ENCODE measurements around the gene C9.
"Not testable (repeated sequence)": the region's sequence is repeated elsewhere in the genome, so short reads cannot be mapped to it uniquely, and the experiment has no call there.

Gene C9

DNA sequence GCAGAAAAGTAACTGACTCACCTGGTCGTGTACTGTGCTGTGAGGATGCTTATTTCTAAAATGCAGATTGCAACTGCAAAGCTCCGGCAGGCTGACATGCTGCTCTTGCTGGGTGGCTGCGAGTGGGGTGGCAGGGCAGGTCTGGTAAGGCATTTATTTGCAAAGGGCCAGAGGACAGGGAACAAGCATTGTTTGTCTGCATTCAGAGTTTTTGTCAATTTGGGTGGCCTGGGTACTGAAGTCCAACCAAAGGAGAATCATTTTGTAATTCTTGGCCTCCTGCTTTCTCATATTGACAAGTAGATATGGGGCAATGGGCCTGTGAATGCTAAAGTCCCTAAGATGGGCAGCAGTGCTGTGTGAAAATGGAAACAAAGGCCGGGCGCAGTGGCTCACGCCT, at the start of gene C9:
Gene C9, minus strand, starts transcription at position 129 of the 400 bp plus-strand sequence. Its CDS starts 31 bp downstream, at position 98.
- DNase-seq, result no peak

DNA sequence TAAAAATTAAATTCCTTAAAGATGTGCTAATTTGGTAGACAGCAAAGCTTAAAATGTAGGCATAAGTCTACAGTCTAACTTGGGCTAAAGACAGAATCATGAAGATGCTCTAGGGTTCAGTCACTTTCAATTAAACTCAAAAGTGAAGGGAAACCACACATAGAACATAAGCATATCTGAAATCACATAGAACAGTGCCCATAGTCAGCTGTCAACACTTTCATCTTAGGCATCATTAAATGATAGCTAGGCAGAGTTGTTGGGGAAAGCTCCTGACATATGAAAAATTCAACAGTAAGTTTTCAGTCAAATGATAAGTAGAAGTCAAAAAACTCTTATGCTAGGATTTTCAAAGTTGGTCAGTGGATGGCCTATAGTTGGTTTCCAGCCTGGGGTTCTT, 49.5 kb upstream of the C9 start:
- no peak for DNase-seq

DNA sequence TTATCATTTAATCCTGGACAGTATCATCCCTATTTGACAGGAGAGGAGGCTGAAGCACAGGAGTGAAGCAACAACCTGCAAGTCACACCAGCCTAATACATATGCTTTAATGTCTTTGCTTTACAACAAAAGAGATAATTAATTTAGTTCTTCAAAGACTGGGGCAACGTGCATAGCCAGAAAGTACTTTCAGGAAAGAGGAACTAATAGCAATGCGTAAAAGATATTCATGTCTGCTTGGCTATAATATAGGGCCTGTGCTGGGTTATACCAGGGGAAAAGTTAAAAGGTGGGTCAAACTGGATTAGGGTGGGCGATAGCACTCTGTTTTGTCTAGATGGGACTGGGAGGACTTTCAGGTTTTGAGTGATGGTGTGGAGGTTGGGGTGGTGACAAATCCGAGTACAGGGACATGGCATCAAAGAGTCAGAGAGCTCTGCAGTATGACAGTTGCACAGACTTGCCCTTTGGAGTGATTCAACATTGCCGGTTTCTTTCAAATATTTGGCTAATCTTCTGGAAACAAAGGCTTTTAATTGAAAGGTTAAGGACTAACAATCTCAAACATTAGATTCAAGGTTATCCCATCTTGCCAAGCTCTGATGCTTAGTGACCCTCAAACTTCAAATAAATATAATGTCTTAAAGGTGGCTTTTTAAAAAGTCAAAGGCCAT, 48.6 kb upstream of the C9 start:
- no peak for DNase-seq

DNA sequence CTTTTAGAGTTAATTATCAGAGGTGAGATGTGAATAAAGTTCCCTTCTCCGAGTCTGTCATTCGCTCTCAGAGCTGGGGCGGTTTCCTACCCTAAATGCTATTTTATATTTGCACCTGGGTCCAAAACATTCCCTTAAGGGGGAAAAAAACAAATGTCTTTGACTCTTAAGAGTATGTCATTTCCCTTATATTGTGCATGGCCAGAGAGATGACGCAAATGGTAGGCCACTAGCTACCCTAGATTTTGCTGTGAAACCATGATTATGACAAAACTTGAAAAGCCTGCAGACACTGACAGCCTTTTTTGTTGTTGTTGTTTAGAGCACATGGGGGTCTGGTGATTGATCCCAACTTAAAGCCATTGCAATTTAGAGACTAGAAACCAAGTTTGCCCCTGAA, 47.7 kb upstream of the C9 start:
- no peak for DNase-seq

DNA sequence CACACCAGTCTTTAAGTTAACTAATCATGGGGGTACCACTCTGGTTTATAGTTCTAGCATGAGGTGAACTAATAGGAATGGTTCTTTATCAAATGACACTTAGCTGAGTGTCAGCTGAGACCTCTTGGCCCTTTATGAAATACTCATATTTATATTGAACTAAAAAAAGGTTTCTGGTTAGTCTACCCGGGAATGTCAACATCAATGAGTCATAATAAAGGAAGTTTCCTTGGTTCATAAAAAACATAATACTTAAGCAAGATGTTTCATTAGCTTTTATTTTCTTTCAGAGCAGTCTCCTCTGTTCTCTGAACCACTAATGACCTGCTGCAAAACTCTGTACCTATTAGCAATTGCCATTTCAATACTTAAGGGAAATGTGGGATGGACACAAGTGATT, 46.8 kb upstream of the C9 start:
- DNase-seq, result no peak

DNA sequence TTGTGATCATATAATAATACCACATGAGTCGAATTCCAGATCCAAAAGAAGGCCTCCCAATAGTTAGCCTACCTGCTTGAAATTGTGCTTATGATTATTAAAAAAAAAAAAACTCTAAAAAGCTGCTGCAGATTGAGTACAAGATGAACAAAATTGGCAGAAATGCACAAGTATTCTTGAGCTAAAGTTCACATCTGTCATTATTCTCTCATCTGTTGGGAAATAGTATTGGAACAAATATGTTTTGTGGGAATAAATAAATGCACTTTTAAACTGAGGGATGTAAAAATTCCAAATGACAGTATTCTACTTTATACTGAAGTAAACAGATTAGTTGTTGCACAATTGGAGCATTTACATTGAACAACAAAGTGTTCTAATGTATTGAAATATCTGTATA, 44.7 kb upstream of the C9 start:
- DNase-seq, result no peak

DNA sequence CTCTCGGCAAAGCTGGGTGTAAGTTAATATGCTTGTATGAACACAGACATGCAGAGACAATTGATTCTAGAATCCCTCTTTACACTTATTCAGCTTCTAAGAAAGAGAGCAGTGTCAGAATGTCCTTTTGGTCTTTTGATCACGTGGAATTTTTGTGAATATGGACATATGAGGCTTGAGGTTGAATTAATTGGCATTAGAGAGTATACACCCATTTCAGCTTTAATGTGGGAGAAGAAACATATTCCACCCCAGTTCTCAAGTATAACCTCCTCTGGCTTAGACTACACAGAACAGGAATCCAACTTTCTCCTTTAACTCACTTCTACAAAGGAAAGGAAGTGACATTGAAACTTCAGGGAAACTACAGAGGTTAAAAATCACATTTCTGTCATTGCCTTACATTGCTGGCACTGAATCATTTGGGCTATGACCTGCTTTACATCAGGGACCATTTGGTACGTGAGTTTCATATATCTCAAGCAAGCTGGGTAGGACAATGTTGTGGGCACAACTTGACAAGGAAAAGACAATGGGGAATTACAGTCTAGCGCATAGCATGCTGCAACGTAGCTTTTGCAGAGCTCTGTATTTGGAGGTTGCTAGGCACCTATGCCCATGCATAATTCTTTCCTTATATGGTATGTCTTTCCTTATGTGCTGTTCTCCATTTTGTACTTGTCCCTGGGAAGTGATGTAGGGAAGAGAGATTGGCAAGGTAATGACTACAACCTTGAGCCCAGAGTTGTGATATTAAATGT, 41.0 kb upstream of the C9 start:
- no peak for DNase-seq

DNA sequence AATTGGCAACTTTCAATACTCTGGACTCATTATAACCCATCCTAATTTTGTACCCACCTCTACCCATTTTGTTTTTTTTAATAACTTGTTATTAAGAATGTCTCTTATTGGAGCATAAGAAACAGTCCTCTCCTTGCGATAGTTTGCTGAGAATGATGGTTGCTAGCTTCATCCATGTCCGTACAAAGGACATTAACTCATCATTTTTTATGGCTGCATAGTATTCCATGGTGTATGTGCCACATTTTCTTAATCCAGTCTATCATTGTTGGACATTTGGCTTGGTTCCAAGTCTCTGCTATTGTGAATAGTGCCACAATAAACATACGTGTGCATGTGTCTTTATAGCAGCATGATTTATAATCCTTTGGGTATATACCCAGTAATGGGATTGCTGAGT, 39.5 kb upstream of the C9 start:
- DNase-seq, result not testable (repeated sequence)

DNA sequence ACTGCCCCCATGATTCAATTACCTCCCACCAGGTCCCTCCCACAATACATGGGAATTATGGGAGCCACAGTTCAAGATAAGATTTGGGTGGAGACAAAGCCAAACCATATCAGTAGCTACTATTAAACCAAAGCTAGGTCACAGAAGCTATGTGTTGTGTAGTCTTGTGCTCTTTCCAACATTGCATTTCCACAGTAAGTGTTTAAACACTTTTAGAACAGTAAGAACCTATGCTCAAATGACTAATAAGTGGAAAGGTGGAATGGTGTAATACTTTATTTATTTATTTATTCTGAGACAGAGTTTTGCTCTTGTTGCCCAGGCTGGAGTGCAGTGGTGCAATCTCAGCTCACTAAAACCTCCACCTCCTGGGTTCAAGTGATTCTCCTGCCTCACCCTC, 37.8 kb upstream of the C9 start:
- DNase-seq, result not testable (repeated sequence)

DNA sequence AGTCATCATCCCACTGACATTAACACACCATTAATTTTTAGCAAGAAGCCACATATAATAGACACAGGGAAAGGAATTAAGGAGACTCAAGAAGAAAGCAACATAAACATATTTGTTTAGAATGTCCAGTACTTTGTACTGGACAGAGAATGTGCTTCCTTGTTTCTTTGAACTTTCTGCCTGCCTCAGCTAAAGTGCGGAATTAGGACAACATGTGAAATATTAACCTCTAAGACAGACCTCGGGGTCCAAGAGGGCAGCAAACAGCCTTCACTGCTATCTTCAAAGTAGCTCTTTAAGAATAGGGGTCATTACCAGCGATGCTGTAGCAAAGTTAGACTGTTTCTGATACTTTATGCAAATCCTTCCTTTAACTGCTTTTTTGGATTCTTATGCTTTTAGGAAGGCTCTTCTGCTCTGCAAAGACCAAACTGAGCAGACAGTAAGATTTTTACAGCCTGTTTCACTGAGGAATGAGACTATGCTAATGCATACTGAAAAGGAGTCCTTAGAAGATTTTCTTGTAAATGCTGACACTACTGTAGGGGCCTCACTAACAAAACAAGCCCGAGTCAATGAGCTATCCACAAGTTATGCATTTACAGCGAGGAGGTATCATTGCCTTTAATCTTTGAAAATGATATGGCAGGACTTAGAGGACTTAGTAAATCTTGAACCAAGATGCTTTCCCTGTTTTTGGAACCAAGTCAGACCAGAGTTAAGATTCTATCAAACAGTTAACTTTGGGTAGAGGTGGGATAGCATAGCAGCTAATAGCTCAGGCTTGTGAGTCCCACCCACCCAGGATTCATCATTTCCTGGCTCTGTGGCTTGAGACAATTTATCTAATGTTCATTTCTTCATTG, 36.7 kb upstream of the C9 start:
- DNase-seq, result no peak

DNA sequence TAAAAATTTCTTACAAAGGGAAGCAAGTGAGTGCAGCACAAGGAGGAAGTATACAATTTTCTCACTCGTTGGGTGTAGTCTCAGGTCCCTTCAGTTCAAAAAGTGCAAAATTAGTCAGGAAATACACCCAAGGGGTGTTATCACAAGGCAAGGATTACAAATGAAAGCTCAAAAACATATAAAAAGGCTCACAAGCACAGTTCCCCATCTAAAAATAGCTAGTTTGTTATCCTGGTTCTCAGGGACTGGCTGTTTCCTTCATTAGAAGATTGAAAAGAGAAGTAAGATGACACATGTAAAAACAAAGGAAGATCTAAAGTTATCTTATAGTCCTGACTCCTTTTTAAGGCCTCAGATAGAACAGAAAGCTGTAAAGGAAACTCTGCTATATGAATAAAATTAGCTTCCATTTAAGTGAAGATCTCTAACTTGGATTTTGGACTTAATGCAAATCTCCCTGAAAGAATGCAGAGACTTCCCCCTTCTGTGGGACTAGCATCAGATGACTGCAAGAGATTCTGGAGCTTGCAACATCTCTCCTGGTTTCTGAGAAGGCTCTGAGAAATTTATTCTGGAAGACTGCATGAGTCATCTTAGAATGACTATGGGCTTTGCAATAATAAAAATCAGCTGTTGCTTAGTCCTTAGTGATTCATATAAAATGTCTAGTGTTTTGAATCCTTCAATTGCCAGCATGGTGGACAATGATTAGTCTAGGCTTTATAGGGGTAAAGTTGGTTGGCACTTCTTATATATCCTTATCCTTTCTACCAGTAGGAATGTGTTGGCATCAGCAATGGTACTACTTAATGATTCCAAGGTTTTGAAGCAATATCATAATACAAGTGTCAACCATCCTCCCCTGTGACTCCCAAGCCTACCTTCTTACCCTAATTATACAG, 35.1 kb upstream of the C9 start:
- no peak for DNase-seq

DNA sequence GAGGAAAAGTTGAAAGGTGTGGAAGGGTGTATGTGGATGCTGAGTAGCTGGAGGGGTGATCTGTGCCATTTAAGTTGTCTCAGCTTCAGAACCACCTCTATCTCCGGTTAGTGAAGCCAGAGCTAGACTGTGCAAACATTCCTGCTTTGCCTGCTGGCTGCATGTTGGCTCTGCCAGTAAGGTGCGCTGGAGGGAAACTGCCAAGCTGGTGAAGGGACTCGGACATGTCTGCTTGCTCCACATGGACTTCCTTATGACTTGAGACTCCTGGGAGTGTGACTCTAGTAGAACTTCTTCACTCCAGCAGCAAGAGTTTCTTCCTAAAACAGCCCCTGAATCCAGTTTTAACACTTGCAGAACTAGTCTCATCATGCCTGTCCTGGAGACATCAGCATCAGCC, 32.5 kb upstream of the C9 start:
- DNase-seq, result no peak

DNA sequence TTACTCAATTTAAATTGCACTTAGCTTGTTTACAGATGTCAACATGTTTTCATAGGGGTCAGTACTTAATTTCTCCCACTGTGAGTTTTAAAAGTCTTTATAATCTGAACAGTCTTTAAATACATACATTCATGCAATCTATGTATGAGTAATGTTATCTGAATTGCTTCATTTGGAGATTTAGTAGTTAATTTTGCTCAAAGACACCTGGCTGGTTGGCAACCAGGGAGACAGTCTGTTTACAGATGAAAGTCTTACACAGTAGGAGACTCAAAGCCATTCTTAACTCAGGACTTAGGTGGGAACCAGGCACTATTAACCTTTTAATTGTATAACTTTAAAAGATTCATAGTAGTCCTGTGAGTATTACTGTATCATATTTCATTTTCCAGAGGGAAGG, 31.2 kb upstream of the C9 start:
- no peak for DNase-seq

DNA sequence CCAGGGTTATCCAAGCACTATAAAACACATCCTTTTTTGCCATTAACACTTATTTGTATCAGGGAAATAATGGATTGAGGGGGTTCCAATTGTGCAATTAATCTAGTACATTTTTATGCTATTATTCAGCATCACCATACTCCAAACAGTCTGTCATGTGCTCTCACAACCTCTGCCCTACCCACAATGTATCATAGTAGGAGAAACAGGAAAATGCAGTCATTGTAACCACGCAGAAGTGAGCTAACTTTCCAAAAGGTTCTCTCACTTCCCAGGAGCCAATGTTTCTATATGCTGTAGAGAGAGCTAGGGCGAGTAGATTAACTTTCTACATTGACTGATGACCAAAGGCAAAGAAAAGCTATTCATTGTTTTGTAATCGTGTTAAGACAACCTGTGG, 30.7 kb upstream of the C9 start:
- DNase-seq, result no peak

DNA sequence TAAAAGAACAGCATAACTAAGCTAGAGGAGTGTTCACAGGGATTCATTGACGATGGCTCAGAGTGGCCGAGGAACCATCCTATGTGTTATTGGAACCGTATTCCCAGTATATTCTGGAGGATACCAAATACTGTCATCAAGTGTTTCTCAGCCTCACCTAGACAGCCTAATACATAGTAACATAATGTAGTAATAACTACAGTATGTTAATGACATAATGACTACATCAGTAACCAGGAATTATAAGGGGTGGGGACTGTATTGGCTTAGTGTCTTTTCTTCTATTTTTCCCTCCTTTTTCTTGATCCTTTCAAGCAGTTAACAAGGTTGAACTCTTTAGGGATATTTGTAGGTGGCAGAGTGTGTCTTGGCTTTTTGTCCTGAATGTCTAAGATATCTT, 26.6 kb upstream of the C9 start:
- DNase-seq, result no peak

DNA sequence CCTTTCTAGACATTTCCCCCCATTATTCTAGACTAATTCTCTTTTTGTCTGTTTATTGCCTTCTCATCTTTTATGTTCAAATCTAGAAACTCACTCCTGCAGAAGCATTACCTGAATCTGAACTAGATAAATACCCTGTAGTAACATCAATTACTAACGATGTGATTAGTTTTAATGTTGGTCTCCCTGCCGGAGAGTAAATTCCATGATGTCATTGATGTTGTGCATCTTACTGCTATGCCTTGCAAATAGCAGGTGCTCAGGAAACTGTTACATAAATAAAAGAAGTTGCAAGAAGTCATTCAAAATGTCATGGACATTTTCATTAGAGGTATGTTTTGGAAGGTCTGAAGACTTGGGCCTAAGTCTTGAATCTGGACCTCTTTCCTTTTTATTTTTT, 23.0 kb upstream of the C9 start:
- DNase-seq, result no peak

DNA sequence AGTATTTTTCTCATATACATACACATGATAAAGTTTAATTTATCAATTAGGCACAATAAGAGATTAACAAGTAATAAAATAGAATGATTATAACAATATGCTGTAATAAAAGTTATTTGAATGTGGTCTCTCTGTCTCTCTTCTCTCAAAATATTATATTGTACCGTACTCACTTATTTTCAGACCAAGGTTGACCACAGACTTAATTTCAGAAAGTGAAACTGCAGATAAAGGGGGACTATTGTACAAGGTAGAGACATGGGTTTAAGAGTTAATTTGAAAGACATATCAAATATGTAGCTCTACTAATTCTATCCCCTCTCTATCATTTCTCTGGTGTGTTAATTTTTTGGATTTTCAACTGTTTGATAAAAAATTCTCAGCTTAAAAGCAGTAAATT, 20.0 kb upstream of the C9 start:
- no peak for DNase-seq

DNA sequence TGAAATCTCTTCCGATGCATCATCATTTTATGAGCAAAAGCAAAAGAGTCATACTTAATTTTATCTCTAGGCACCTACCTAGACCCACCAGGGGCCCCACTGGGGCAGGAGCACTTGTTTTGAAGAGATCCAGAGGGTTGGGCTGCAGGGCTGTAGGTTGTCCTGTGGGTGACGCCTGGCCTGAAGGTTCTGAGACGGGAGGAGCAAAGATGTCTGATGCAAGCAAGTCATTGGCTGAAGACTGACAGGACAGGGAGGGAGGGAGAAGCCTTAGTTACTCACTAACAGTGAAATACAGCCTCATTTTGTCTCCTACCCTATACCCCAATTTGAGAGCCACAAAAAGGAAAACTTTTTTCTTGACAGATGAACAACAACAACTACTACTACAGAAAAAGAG, 17.1 kb upstream of the C9 start:
- DNase-seq, result no peak

DNA sequence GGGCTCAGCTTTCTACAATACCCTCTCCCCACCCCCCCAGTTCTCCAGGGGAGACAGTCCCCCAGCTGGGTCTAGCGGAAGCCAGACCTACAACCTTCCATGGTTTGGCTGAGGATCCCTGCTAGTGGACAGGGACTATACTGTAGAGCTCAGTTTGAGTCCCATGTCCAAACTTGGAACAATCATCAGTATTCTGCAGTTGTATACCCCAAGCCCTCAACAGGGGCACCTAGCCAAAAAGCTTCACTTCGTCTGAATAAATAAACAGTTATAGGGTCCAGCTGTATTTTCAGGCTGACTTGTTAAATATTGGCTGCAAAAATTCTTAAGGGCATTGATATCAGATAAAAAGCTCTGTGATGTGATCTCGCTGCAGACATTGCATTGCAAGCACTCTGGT, 15.4 kb upstream of the C9 start:
- no peak for DNase-seq

DNA sequence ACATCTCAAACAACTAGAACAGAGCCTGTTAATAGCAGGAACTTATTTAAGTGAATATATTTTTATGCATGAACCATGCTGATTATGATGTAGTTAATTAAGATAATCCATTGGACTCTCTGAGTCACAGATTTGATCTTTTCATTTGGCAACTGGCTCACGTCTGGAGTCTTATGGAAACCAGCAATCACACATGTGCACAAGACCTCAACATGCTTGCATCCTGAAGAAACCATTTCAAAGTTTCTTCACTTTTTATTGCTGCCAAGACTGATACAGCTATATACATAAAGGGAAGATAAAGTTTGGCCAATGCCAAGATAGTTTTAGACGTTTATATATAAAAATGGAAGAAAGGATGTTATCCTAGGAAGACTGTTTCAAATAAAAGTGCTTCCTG, 13.3 kb upstream of the C9 start:
- DNase-seq, result no peak

DNA sequence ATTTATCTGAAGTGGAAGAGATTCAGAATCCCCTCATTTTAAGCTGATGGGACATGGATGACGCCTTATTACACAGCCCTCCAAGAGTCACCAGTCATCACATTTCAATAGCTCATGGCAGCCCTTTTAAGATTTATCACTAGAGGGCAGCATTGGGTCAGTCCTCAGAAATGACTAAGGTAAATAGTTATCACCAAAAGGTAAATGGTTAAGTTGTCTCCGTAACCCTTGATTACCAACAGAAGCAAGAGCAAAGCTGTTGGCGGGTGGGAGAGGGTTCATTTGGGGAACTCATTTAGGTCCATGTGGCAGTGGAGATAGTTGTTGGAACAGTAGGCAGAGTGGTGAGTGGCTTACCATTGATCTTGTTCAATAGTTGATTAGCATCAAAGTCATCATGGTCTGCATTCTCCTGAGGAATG, 12.0 kb upstream of the C9 start:
- peak; percentile 46 for DNase-seq

DNA sequence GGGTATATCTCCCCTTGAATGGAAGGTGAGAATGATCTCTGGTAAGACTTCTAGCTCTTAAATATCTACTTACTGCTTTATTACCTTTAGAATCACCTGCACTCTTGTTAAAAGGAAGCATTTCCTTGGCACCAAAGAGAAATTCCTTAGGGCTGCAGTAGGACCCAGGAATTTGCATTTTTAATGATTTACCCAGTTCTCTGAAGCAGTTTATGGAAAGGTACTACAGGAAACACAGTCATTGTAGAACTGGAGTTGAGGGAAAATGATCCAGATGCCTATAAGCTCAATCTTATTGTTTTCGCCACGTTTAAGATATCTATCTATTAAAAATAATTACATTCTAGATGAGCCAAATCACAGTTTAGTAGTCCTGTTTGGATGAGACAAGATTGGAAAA, 9.5 kb upstream of the C9 start:
- no peak for DNase-seq

DNA sequence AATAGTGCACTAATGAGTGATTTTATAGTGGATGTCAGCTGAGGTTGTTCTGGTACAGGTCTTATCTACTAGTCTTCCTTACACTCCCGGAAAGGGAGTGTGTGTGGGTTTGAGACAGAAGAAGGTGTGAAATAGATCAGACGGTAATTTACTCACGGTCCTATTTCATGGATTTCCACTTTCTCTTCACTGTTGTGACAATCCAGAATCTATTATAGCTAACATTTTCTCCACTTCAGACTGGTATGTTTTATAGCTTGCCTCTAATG, 7.0 kb upstream of the C9 start:
- no peak for DNase-seq
